ENCODE measurements around the gene CMC4. TPM values are rescaled to one million over a fixed set of nuclear protein-coding genes. Genes with fewer than 3 reads are reported as not detected.

The CMC4 gene
- total RNA-seq, 1 experiment from 2014 or later: 15.8 TPM

- TF ChIP-seq CTCF (conservative IDR thresholded peaks at IDR 0.05) (no peak), EZH2 (IDR thresholded peaks at IDR 0.05; ENCODE audit: low read depth) (no peak)
- 0 out of 2 replicates have a peak overlapping the region, but pooled peaks have one; percentile 8 for H2AFZ ChIP-seq
- CTCF ChIA-PET: no interaction called here
- POLR2A ChIA-PET (ENCODE audit: unreplicated experiment): no interaction called here
- H3K9me3 ChIP-seq (ENCODE audit: insufficient read depth, low read depth): no peaks in the 10 kb centered on the region; the same call in 1 of the 2 replicates
- no peak overlapping the region for H3K4me3 ChIP-seq
- no peak overlapping the region for H3K4me2 ChIP-seq
- no peaks in the 10 kb centered on the region for H4K20me1 ChIP-seq (ENCODE audit: insufficient read depth)
- no peak for DNase-seq
- H3K27me3 ChIP-seq (ENCODE audit: insufficient read depth, low read depth): no peaks in the 10 kb centered on the region
- no peaks in the 10 kb centered on the region; the same call in 1 of the 2 replicates for H3F3A ChIP-seq (ENCODE audit: insufficient read depth, low read depth)
- no peaks in the 10 kb centered on the region for H3K9me2 ChIP-seq (ENCODE audit: insufficient read depth)
- H3K27ac ChIP-seq: peak overlapping the region; percentile 65
- intact Hi-C loops (cut with micrococcal nuclease; ENCODE audit: unreplicated experiment): no loop called here
- no peaks in the 10 kb centered on the region for H3K79me2 ChIP-seq (ENCODE audit: low read depth)
- no peaks in the 10 kb centered on the region; the same call in 1 of the 2 replicates for H3K36me3 ChIP-seq (ENCODE audit: low read depth)
- H3K4me1 ChIP-seq (replicated peaks; ENCODE audit: insufficient read depth): peaks cover 6% of the 10 kb centered on the region; the same call in 1 of the 2 replicates
- BruUV-seq (replicated peaks): no TSS peak
These were observed 41.2 kb upstream of the CMC4 start for GRCh38 chrX:155112171-155112570.

- Histone ChIP-seq H3K27ac (no peak overlapping the region), H3K4me2 (no peak overlapping the region), H2AFZ (no peak overlapping the region), H3K27me3 (ENCODE audit: insufficient read depth, low read depth) (no peaks in the 10 kb centered on the region), H4K20me1 (ENCODE audit: insufficient read depth) (no peaks in the 10 kb centered on the region), H3K36me3 (ENCODE audit: low read depth) (no peaks in the 10 kb centered on the region; the same call in 1 of the 2 replicates), H3K9me2 (ENCODE audit: insufficient read depth) (no peaks in the 10 kb centered on the region), H3K9me3 (ENCODE audit: insufficient read depth, low read depth) (no peaks in the 10 kb centered on the region; the same call in 1 of the 2 replicates), H3K4me3 (no peak overlapping the region), H3F3A (ENCODE audit: insufficient read depth, low read depth) (no peaks in the 10 kb centered on the region; the same call in 1 of the 2 replicates), H3K4me1 (replicated peaks; ENCODE audit: insufficient read depth) (peaks cover 6% of the 10 kb centered on the region; the same call in 1 of the 2 replicates), H3K79me2 (ENCODE audit: low read depth) (no peaks in the 10 kb centered on the region)
- DNase-seq: no peak
- TF ChIP-seq CTCF (conservative IDR thresholded peaks at IDR 0.05) (no peak), EZH2 (IDR thresholded peaks at IDR 0.05; ENCODE audit: low read depth) (no peak)
- no TSS peak for BruUV-seq (replicated peaks)
- POLR2A ChIA-PET (ENCODE audit: unreplicated experiment): no interaction called here
- CTCF ChIA-PET: no interaction called here
- intact Hi-C loops (cut with micrococcal nuclease; ENCODE audit: unreplicated experiment): no loop called here
These were observed 37.5 kb upstream of the CMC4 start for GRCh38 chrX:155108427-155108826.

- H2AFZ ChIP-seq: no peak overlapping the region
- no peaks in the 10 kb centered on the region for H3K27me3 ChIP-seq (ENCODE audit: insufficient read depth, low read depth)
- no peak overlapping the region for H3K4me2 ChIP-seq
- TF ChIP-seq EZH2 (IDR thresholded peaks at IDR 0.05; ENCODE audit: low read depth) (no peak), CTCF (conservative IDR thresholded peaks at IDR 0.05) (no peak)
- no peaks in the 10 kb centered on the region; the same call in 1 of the 2 replicates for H3K36me3 ChIP-seq (ENCODE audit: low read depth)
- POLR2A ChIA-PET (ENCODE audit: unreplicated experiment): no interaction called here
- no peak overlapping the region for H3K27ac ChIP-seq
- no peaks in the 10 kb centered on the region for H3K9me3 ChIP-seq (ENCODE audit: insufficient read depth, low read depth)
- CTCF ChIA-PET: no interaction called here
- no peaks in the 10 kb centered on the region for H3K4me1 ChIP-seq (replicated peaks; ENCODE audit: insufficient read depth)
- no peaks in the 10 kb centered on the region for H3K79me2 ChIP-seq (ENCODE audit: low read depth)
- no peaks in the 10 kb centered on the region for H4K20me1 ChIP-seq (ENCODE audit: insufficient read depth)
- no peak for DNase-seq
- intact Hi-C loops (cut with micrococcal nuclease; ENCODE audit: unreplicated experiment): no loop called here
- BruUV-seq (replicated peaks): no TSS peak
- H3F3A ChIP-seq (ENCODE audit: insufficient read depth, low read depth): no peaks in the 10 kb centered on the region
- no peak overlapping the region for H3K4me3 ChIP-seq
- no peaks in the 10 kb centered on the region for H3K9me2 ChIP-seq (ENCODE audit: insufficient read depth)
These were observed 35.0 kb upstream of the CMC4 start for GRCh38 chrX:155105919-155106318.
